ENCODE data around the gene KCNS3.

DNA sequence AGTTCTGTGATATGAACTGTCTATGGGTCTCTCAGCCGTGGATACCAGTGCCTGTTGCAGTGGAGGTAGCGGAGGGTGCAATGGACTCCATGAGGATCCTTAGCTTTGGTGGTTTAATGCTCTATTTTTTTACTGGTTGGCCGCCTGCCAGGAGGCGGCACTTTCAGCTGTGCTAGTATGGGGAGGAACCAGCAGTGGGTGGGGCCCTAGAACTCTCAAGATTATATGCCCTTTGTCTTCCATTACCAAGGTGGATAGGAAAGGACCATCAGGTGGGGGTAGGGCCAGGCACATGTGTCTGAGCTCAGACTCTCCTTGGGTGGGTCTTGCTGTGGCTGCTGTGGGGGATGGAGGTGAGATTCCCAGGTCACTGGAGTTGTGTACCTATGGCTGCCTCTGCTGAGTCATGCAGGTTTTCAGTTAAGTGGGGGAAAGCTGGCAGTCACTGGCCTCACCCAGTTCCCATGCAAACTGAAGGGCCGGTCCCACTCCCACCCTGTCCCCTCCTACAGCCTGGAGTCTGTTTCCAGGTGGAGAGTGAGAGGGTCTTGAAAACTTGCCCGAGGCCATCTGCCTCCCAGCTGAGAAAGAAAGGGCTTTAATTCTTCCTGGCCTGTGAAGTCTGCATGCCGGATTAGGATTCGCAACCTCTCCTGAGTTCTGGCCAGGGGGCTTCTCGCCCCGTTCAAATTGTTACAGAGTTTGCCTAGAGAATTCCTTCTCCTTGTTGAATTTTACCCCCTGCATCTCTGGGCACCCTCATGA lies 14.5 kb downstream of the KCNS3 start:
- TF ChIP-seq MYC (CRISPR knock-in tag; IDR thresholded peaks at IDR 0.05; ENCODE audit: borderline replicate concordance): no peak
- TF ChIP-seq, protein P1, sequence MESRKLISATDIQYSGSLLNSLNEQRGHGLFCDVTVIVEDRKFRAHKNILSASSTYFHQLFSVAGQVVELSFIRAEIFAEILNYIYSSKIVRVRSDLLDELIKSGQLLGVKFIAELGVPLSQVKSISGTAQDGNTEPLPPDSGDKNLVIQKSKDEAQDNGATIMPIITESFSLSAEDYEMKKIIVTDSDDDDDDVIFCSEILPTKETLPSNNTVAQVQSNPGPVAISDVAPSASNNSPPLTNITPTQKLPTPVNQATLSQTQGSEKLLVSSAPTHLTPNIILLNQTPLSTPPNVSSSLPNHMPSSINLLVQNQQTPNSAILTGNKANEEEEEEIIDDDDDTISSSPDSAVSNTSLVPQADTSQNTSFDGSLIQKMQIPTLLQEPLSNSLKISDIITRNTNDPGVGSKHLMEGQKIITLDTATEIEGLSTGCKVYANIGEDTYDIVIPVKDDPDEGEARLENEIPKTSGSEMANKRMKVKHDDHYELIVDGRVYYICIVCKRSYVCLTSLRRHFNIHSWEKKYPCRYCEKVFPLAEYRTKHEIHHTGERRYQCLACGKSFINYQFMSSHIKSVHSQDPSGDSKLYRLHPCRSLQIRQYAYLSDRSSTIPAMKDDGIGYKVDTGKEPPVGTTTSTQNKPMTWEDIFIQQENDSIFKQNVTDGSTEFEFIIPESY (CRISPR knock-in tag; IDR thresholded peaks at IDR 0.05): no peak
- TF ChIP-seq, protein P2, sequence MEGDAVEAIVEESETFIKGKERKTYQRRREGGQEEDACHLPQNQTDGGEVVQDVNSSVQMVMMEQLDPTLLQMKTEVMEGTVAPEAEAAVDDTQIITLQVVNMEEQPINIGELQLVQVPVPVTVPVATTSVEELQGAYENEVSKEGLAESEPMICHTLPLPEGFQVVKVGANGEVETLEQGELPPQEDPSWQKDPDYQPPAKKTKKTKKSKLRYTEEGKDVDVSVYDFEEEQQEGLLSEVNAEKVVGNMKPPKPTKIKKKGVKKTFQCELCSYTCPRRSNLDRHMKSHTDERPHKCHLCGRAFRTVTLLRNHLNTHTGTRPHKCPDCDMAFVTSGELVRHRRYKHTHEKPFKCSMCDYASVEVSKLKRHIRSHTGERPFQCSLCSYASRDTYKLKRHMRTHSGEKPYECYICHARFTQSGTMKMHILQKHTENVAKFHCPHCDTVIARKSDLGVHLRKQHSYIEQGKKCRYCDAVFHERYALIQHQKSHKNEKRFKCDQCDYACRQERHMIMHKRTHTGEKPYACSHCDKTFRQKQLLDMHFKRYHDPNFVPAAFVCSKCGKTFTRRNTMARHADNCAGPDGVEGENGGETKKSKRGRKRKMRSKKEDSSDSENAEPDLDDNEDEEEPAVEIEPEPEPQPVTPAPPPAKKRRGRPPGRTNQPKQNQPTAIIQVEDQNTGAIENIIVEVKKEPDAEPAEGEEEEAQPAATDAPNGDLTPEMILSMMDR (CRISPR knock-in tag; IDR thresholded peaks at IDR 0.05): no peak
- no peak for TF ChIP-seq SMARCE1 (IDR thresholded peaks at IDR 0.05; ENCODE audit: borderline replicate concordance)
- no peak for TF ChIP-seq KLF9 (CRISPR knock-in tag; IDR thresholded peaks at IDR 0.05; ENCODE audit: low read depth)
